Measurements from ENCODE around the gene SLC6A19.

SLC6A19 gene

DNA sequence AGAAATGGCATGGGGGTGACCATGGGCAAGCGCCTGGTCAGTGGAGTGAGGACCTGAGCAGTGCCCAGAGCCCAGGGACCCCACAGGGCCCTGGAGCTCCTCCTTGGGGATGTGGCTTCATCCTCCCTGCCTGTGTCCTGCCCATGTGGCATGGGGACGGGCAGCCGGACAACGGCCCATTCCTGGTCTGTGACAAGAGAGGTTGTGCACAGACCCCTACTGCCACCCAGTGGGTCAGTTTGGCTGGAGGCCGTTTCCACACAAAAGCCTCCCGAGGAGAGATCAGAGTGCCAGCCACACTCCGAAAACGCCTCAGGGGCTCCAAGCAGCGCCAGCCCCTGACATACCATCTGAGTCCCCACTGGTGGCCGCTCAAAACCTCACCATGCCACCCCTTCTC, 43.6 kb downstream of the SLC6A19 start:
- Histone ChIP-seq H3K27me3 (ENCODE audit: insufficient read depth, poor library complexity, severe bottlenecking) (peaks cover 8% of the 10 kb centered on the region), H3K27ac (replicated peaks) (no peak overlapping the region), H3K4me3 (replicated peaks; ENCODE audit: insufficient read depth, low read length) (no peak overlapping the region)
- DNase-seq (ENCODE audit: low read depth in 1 of 2, low spot score in 1 of 2): no peak
- no peak for TF ChIP-seq GABPA (IDR thresholded peaks at IDR 0.05; ENCODE audit: low read depth)
- TF ChIP-seq, protein P1, sequence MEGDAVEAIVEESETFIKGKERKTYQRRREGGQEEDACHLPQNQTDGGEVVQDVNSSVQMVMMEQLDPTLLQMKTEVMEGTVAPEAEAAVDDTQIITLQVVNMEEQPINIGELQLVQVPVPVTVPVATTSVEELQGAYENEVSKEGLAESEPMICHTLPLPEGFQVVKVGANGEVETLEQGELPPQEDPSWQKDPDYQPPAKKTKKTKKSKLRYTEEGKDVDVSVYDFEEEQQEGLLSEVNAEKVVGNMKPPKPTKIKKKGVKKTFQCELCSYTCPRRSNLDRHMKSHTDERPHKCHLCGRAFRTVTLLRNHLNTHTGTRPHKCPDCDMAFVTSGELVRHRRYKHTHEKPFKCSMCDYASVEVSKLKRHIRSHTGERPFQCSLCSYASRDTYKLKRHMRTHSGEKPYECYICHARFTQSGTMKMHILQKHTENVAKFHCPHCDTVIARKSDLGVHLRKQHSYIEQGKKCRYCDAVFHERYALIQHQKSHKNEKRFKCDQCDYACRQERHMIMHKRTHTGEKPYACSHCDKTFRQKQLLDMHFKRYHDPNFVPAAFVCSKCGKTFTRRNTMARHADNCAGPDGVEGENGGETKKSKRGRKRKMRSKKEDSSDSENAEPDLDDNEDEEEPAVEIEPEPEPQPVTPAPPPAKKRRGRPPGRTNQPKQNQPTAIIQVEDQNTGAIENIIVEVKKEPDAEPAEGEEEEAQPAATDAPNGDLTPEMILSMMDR (IDR thresholded peaks at IDR 0.05; ENCODE audit: insufficient read depth, low read length): no peak
- TF ChIP-seq, protein P2, sequence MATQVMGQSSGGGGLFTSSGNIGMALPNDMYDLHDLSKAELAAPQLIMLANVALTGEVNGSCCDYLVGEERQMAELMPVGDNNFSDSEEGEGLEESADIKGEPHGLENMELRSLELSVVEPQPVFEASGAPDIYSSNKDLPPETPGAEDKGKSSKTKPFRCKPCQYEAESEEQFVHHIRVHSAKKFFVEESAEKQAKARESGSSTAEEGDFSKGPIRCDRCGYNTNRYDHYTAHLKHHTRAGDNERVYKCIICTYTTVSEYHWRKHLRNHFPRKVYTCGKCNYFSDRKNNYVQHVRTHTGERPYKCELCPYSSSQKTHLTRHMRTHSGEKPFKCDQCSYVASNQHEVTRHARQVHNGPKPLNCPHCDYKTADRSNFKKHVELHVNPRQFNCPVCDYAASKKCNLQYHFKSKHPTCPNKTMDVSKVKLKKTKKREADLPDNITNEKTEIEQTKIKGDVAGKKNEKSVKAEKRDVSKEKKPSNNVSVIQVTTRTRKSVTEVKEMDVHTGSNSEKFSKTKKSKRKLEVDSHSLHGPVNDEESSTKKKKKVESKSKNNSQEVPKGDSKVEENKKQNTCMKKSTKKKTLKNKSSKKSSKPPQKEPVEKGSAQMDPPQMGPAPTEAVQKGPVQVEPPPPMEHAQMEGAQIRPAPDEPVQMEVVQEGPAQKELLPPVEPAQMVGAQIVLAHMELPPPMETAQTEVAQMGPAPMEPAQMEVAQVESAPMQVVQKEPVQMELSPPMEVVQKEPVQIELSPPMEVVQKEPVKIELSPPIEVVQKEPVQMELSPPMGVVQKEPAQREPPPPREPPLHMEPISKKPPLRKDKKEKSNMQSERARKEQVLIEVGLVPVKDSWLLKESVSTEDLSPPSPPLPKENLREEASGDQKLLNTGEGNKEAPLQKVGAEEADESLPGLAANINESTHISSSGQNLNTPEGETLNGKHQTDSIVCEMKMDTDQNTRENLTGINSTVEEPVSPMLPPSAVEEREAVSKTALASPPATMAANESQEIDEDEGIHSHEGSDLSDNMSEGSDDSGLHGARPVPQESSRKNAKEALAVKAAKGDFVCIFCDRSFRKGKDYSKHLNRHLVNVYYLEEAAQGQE (IDR thresholded peaks at IDR 0.05; ENCODE audit: insufficient replicate concordance, low read depth): no peak
- TF ChIP-seq POLR2AphosphoS5 (IDR thresholded peaks at IDR 0.05; ENCODE audit: low read depth): no peak
- no peak for TF ChIP-seq SPI1 (IDR thresholded peaks at IDR 0.05; ENCODE audit: borderline replicate concordance, low read depth)

DNA sequence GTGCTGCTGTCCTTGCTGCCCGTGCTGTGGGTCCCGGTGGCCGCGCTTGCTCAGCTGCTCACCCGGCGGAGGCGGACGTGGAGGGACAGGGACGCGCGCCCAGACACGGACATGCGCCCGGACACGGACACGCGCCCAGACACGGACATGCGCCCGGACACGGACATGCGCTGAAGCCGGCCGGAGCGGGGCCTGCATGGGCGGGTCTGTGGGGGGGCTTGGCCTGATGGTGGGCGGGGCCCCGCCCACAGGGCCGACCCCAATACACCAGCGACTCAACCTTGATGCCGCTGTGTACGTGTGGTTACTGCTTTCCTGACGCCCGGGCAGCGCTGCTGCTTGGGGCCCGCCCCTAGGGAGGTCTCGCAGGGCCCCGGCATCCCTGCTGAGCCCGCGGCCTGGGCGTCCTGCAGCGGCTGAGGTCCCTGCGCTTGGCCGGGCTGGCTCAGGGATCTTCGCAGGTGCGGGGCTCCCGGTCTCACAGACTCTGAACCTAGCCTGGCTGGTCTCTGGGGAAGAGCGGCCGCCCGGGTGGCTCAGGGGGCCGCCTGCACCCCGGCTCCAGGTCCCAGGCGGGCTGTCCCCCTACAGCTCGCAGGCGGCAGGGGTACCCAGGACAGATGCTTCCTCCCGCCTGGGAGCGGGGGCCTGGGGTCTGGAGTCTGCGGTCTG, 44.6 kb downstream of the SLC6A19 start:
- H3K27ac ChIP-seq (replicated peaks): no peak overlapping the region
- H3K27me3 ChIP-seq (ENCODE audit: insufficient read depth, poor library complexity, severe bottlenecking): peaks cover 8% of the 10 kb centered on the region

DNA sequence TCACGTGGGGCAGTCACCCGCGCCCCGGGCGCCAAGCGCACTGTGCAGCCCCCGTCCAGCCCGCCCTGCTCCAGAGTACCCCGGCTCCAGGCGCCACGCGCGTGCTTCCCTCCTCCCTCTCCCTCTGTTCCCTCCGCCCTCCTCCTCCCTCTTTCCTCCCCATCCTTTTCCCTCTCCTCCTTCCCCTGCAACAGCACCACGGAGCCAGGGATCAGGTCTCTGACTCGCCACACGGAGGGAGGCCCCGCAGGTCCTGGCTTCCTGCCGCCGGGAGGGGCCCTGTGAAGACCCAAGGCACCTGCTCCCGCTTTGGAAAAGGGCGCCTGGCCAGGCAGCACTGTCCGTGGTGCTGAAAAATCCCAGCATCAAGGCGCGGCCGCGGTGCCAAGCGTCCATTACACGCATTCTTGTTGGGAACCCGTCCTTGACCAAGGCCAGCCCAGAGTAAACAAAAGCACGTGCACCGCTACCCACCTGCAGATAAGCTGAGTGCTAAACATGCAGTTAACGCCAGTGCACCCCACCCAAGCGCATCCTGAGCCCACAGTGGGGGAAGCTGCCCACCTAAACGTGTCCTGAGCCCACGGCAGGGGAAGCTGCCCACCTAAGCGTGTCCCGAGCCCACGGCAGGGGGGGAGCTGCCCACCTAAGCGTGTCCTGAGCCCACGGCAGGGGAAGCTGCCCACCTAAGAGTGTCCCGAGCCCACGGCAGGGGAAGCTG, 45.5 kb downstream of the SLC6A19 start:
- DNase-seq (ENCODE audit: low read depth in 1 of 2, low spot score in 1 of 2): peak in 1 of 2 experiments; percentile 12
- H3K27me3 ChIP-seq (ENCODE audit: insufficient read depth, poor library complexity, severe bottlenecking): peaks cover 8% of the 10 kb centered on the region
- TF ChIP-seq, protein P1 (IDR thresholded peaks at IDR 0.05; ENCODE audit: insufficient read depth, low read length): no peak
- no peak for TF ChIP-seq POLR2AphosphoS5 (IDR thresholded peaks at IDR 0.05; ENCODE audit: low read depth)
- TF ChIP-seq, protein P2 (IDR thresholded peaks at IDR 0.05; ENCODE audit: insufficient replicate concordance, low read depth): peak; percentile 98
- no peak for TF ChIP-seq GABPA (IDR thresholded peaks at IDR 0.05; ENCODE audit: low read depth)
- no peak for TF ChIP-seq SPI1 (IDR thresholded peaks at IDR 0.05; ENCODE audit: borderline replicate concordance, low read depth)
- H3K27ac ChIP-seq (replicated peaks): no peak overlapping the region
- H3K4me3 ChIP-seq (replicated peaks; ENCODE audit: insufficient read depth, low read length): no peak overlapping the region

More for the DNA sequence above, 44.6 kb downstream of the SLC6A19 start:
- DNase-seq (ENCODE audit: low read depth in 1 of 2, low spot score in 1 of 2): no peak
- no peak overlapping the region for H3K4me3 ChIP-seq (replicated peaks; ENCODE audit: insufficient read depth, low read length)
- TF ChIP-seq, protein P1 (IDR thresholded peaks at IDR 0.05; ENCODE audit: insufficient read depth, low read length): no peak
- TF ChIP-seq, protein P2 (IDR thresholded peaks at IDR 0.05; ENCODE audit: insufficient replicate concordance, low read depth): no peak
- no peak for TF ChIP-seq POLR2AphosphoS5 (IDR thresholded peaks at IDR 0.05; ENCODE audit: low read depth)
- TF ChIP-seq SPI1 (IDR thresholded peaks at IDR 0.05; ENCODE audit: borderline replicate concordance, low read depth): no peak
- TF ChIP-seq GABPA (IDR thresholded peaks at IDR 0.05; ENCODE audit: low read depth): no peak
